Measurements from ENCODE around the gene KCNMB3. TPM values are rescaled to one million over a fixed set of nuclear protein-coding genes. Genes with fewer than 3 reads are reported as not detected.

KCNMB3 gene
- total and polyA plus RNA-seq, 4 donors = 0.44 to 3.1 (median 2.2) TPM

GRCh38 chr3:179236669-179237301, 14.1 kb downstream of the KCNMB3 start (continued):
- TF ChIP-seq FOXA1 (IDR thresholded peaks at IDR 0.05) (no peak), FOXA2 (IDR thresholded peaks at IDR 0.05) (no peak), HNF4A (conservative IDR thresholded peaks at IDR 0.05) (no peak), ZBTB33 (IDR thresholded peaks at IDR 0.05) (no peak)

- Histone ChIP-seq H3K4me1 (ENCODE audit: control insufficient read depth in 4 of 4, insufficient read depth in 4 of 4, low read length in 3 of 4) (no peaks in the 10 kb centered on the region), H3K27ac (ENCODE audit: low read depth in 1 of 2, low read length in 2 of 2) (no peak overlapping the region), H3K36me3 (ENCODE audit: control insufficient read depth in 4 of 4, insufficient read depth in 3 of 4, low read depth in 1 of 4, low read length in 3 of 4) (peaks cover 4 to 18% (median 15%) of the 10 kb centered on the region in 4 donors), H3K4me3 (ENCODE audit: low read depth in 1 of 3, low read length in 3 of 3) (no peak overlapping the region), H3K27me3 (ENCODE audit: control insufficient read depth in 4 of 4, insufficient read depth in 4 of 4, low read length in 3 of 4) (no peaks in the 10 kb centered on the region), H3K9me3 (ENCODE audit: control insufficient read depth in 4 of 4, low read length in 3 of 4) (no peaks in the 10 kb centered on the region), H3K9ac (ENCODE audit: low read depth in 1 of 2, low read length in 2 of 2) (no peak overlapping the region)
- DNase-seq (ENCODE audit: low spot score) = no peak
- TF ChIP-seq HNF4G (IDR thresholded peaks at IDR 0.05) (no peak), ATF3 (IDR thresholded peaks at IDR 0.05) (no peak), JUND (IDR thresholded peaks at IDR 0.05) (no peak), RAD21 (IDR thresholded peaks at IDR 0.05) (no peak), NR2F2 (IDR thresholded peaks at IDR 0.05) (no peak), REST (IDR thresholded peaks at IDR 0.05) (no peak), TAF1 (conservative IDR thresholded peaks at IDR 0.05) (no peak), SP1 (IDR thresholded peaks at IDR 0.05) (no peak), RXRA (IDR thresholded peaks at IDR 0.05) (no peak), EGR1 (IDR thresholded peaks at IDR 0.05; ENCODE audit: low read depth in 2 of 2) (no peak), HNF4A (conservative IDR thresholded peaks at IDR 0.05) (no peak), GABPA (IDR thresholded peaks at IDR 0.05 in 1 of 2, conservative IDR thresholded peaks at IDR 0.05 in 1 of 2) (no peak), YY1 (IDR thresholded peaks at IDR 0.05) (no peak), FOXA2 (IDR thresholded peaks at IDR 0.05) (no peak)
- TF ChIP-seq, protein P1, sequence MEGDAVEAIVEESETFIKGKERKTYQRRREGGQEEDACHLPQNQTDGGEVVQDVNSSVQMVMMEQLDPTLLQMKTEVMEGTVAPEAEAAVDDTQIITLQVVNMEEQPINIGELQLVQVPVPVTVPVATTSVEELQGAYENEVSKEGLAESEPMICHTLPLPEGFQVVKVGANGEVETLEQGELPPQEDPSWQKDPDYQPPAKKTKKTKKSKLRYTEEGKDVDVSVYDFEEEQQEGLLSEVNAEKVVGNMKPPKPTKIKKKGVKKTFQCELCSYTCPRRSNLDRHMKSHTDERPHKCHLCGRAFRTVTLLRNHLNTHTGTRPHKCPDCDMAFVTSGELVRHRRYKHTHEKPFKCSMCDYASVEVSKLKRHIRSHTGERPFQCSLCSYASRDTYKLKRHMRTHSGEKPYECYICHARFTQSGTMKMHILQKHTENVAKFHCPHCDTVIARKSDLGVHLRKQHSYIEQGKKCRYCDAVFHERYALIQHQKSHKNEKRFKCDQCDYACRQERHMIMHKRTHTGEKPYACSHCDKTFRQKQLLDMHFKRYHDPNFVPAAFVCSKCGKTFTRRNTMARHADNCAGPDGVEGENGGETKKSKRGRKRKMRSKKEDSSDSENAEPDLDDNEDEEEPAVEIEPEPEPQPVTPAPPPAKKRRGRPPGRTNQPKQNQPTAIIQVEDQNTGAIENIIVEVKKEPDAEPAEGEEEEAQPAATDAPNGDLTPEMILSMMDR (IDR thresholded peaks at IDR 0.05; ENCODE audit: low read depth, low read length, missing input control) = no peak
- WGBS = 90% methylated on average over 4 of the region's 4 CpGs
Measured at GRCh38 chr3:179234199-179234598, 16.7 kb downstream of the KCNMB3 start.

All from liver (tissue), 9 donors.